HG03571 (cell line): ENCODE measurements around the gene NLK.
"Not testable (repeated sequence)": the region's sequence is repeated elsewhere in the genome, so short reads cannot be mapped to it uniquely, and the experiment has no call there.

ENCODE experiments used
- ATAC-seq: cut with Tn5 transposase; IDR thresholded peaks from one replicate; pipeline ENCODE4 v1.9.1; 2021; ENCODE audit not compliant: unreplicated experiment

NLK gene

GRCh38 chr17:28042657-28042720 lies at the start of gene NLK:
NLK (plus strand) TSS chr17:28042677; CDS start chr17:28042874, 197 bp downstream.
- no peak for ATAC-seq

- no peak for ATAC-seq
These were observed 49.2 kb upstream of the NLK start for GRCh38 chr17:27993161-27993695.

GRCh38 chr17:27993723-27994310 lies 48.7 kb upstream of the NLK start:
- ATAC-seq = no peak

- ATAC-seq = no peak
These were observed 47.9 kb upstream of the NLK start for GRCh38 chr17:27994586-27994985.

GRCh38 chr17:27995554-27995953 lies 46.9 kb upstream of the NLK start:
- no peak for ATAC-seq

- ATAC-seq = no peak
These were observed 46.1 kb upstream of the NLK start for GRCh38 chr17:27996202-27997043.

GRCh38 chr17:27997044-27997401 lies 45.5 kb upstream of the NLK start:
- no peak for ATAC-seq

GRCh38 chr17:27997522-27997921 lies 45.0 kb upstream of the NLK start:
- no peak for ATAC-seq

- no peak for ATAC-seq
These were observed 41.3 kb upstream of the NLK start for GRCh38 chr17:28001149-28001548.

- ATAC-seq = no peak
These were observed 38.1 kb upstream of the NLK start for GRCh38 chr17:28004344-28004743.

GRCh38 chr17:28007925-28008324 lies 34.6 kb upstream of the NLK start:
- not testable (repeated sequence) for ATAC-seq

GRCh38 chr17:28008513-28008912 lies 34.0 kb upstream of the NLK start:
- no peak for ATAC-seq

- ATAC-seq = no peak
These were observed 32.1 kb upstream of the NLK start for GRCh38 chr17:28010406-28010805.

GRCh38 chr17:28018439-28019070 lies 23.9 kb upstream of the NLK start:
- no peak for ATAC-seq

GRCh38 chr17:28020515-28020914 lies 22.0 kb upstream of the NLK start:
- no peak for ATAC-seq

GRCh38 chr17:28029044-28029443 lies 13.4 kb upstream of the NLK start:
- ATAC-seq = no peak

- ATAC-seq = no peak
These were observed 12.1 kb upstream of the NLK start for GRCh38 chr17:28030386-28030785.

- ATAC-seq = no peak
These were observed 11.3 kb upstream of the NLK start for GRCh38 chr17:28031174-28031573.

- no peak for ATAC-seq
These were observed 8.3 kb upstream of the NLK start for GRCh38 chr17:28033972-28034714.

- not testable (repeated sequence) for ATAC-seq
These were observed 7.0 kb upstream of the NLK start for GRCh38 chr17:28035452-28035851.

GRCh38 chr17:28035884-28036283 lies 6.6 kb upstream of the NLK start:
- ATAC-seq = not testable (repeated sequence)

GRCh38 chr17:28038802-28039201 lies 3.7 kb upstream of the NLK start:
- no peak for ATAC-seq
